H1 (cell line): ENCODE results near the gene SAMM50. TPM values are rescaled to one million over a fixed set of nuclear protein-coding genes. Genes with fewer than 3 reads are reported as not detected.
A peak's percentile ranks its signal among the peaks of the same experiment; 100 is the strongest.

Experiments
- CTCF ChIA-PET: fragments of 300-600 bp; sonication (Branson Sonifier 250); formaldehyde crosslinking; loops from one replicate; lab custom pipeline; 2021; ENCODE audit not compliant: partially characterized antibody; lab: Charles Lee
- POLR2A ChIA-PET: fragments of 300-600 bp; sonication (Branson Sonifier 250); formaldehyde crosslinking; loops from one replicate; lab custom pipeline; 2021; ENCODE audit warnings: inconsistent platforms; ENCODE audit not compliant: partially characterized antibody; lab: Charles Lee
- DNase-seq, 2 experiments: peaks; one replicate each; pipeline versions ENCODE4 v3.0.0 to v3.0.0-alpha.2; 2010 to 2022; ENCODE audit warnings: low spot score in 2 of 2, low read depth in 1 of 2, mixed read lengths in 1 of 2
- FAIRE-seq: peaks from 2 replicates; lab custom pipeline; 2011; peaks lifted over from hg19 to GRCh38; lab: Jason Lieb, UNC
- H2AFZ ChIP-seq: 2 replicates; pipeline ENCODE4 v1.8.1; 2012; ENCODE audit warnings: low read length, inconsistent platforms
- H2AK5ac ChIP-seq: 2 replicates; pipeline ENCODE4 v1.6.1; 2013; ENCODE audit warnings: low read depth, low read length
- H2BK120ac ChIP-seq: replicated peaks from 2 replicates; pipeline ENCODE3; 2013; ENCODE audit warnings: low read depth, low read length, inconsistent platforms
- H2BK12ac ChIP-seq: 2 replicates; pipeline ENCODE4 v1.6.1; 2013; ENCODE audit warnings: low read depth, low read length
- H2BK15ac ChIP-seq: 2 replicates; pipeline ENCODE4 v1.6.1; 2013; ENCODE audit warnings: low read length
- H2BK20ac ChIP-seq: 2 replicates; pipeline ENCODE4 v1.6.1; 2013; ENCODE audit warnings: low read length
- H2BK5ac ChIP-seq: 2 replicates; pipeline ENCODE4 v1.6.1; 2013; ENCODE audit warnings: low read depth, low read length
- H3K14ac ChIP-seq: 2 replicates; pipeline ENCODE4 v1.6.1; 2013; ENCODE audit warnings: inconsistent platforms; ENCODE audit not compliant: insufficient read length
- H3K18ac ChIP-seq: 2 replicates; pipeline ENCODE4 v1.6.1; 2013; ENCODE audit warnings: low read length; ENCODE audit errors: extremely low read depth
- H3K23ac ChIP-seq: 2 replicates; pipeline ENCODE4 v1.6.1; 2013; ENCODE audit warnings: inconsistent platforms; ENCODE audit not compliant: insufficient read length
- H3K23me2 ChIP-seq: 2 replicates; pipeline ENCODE4 v1.6.1; 2013; ENCODE audit warnings: low read depth, low read length
- H3K27ac ChIP-seq: 2 replicates; pipeline ENCODE4 v1.6.1; 2011; ENCODE audit warnings: low read depth, low read length, inconsistent platforms
- H3K27me3 ChIP-seq, 4 experiments: replicated peaks in 1 of 4; 1 replicate in 1 of 4; 2 replicates in 3 of 4; pipeline versions ENCODE4 v1.6.1 to v1.8.1; 2011 to 2013; ENCODE audit warnings: low read length in 3 of 4, mild to moderate bottlenecking in 3 of 4, inconsistent platforms in 2 of 4, mixed read lengths in 2 of 4, moderate library complexity in 1 of 4; ENCODE audit not compliant: control insufficient read depth in 3 of 4, insufficient read depth in 3 of 4; ENCODE audit errors: extremely low read depth in 1 of 4
- H3K36me3 ChIP-seq, 4 experiments: 2 replicates each; pipeline versions ENCODE4 v1.6.1 to v1.8.1; 2011 to 2013; ENCODE audit warnings: mild to moderate bottlenecking in 4 of 4, low read length in 3 of 4, moderate library complexity in 2 of 4, control low read depth in 1 of 4, inconsistent platforms in 1 of 4; ENCODE audit not compliant: insufficient read depth in 4 of 4, control insufficient read depth in 2 of 4
- H3K4ac ChIP-seq: replicated peaks from 2 replicates; pipeline ENCODE3; 2013; ENCODE audit warnings: low read length, low read depth, mixed read lengths, inconsistent platforms; ENCODE audit not compliant: insufficient read length
- H3K4me1 ChIP-seq, 4 experiments: replicated peaks in 1 of 4; 1 replicate in 1 of 4; 2 replicates in 3 of 4; pipeline versions ENCODE4 v1.6.1 to v1.8.1; 2011 to 2013; ENCODE audit warnings: low read length in 3 of 4, inconsistent platforms in 2 of 4, mixed read lengths in 1 of 4; ENCODE audit not compliant: insufficient read depth in 4 of 4, control insufficient read depth in 3 of 4
- H3K4me2 ChIP-seq, 2 experiments: 2 replicates each; pipeline versions ENCODE4 v1.6.1 to v1.8.1; 2011 to 2013; ENCODE audit warnings: low read depth in 2 of 2, low read length in 2 of 2, control low read depth in 1 of 2, inconsistent platforms in 1 of 2, mild to moderate bottlenecking in 1 of 2; ENCODE audit not compliant: insufficient read depth in 1 of 2
- H3K4me3 ChIP-seq, 4 experiments: fragments of 200-600, 300-600 bp in 1 of 4; sonication (generic), shearing (Covaris generic), sonication (Bioruptor Twin) in 1 of 4; 2 replicates each; pipeline versions ENCODE4 v1.5.1 to v1.8.1; 2011 to 2016; ENCODE audit warnings: low read length in 4 of 4, low read depth in 3 of 4, control low read depth in 2 of 4, inconsistent platforms in 2 of 4, mild to moderate bottlenecking in 2 of 4, mixed read lengths in 1 of 4, moderate library complexity in 1 of 4; ENCODE audit not compliant: insufficient read depth in 2 of 4; ENCODE audit errors: extremely low read depth in 1 of 4
- H3K56ac ChIP-seq: replicated peaks from 2 replicates; pipeline ENCODE3; 2013; ENCODE audit warnings: low read depth, mild to moderate bottlenecking, mixed read lengths, low read length, inconsistent platforms; ENCODE audit not compliant: insufficient read length
- H3K79me1 ChIP-seq: 2 replicates; pipeline ENCODE4 v1.6.1; 2013; ENCODE audit warnings: low read depth, low read length, control low read depth
- H3K79me2 ChIP-seq, 2 experiments: 2 replicates each; pipeline versions ENCODE4 v1.6.1 to v1.8.1; 2012 to 2013; ENCODE audit warnings: low read length in 2 of 2, mild to moderate bottlenecking in 2 of 2, inconsistent platforms in 1 of 2; ENCODE audit not compliant: insufficient read depth in 2 of 2, control insufficient read depth in 1 of 2
- H3K9ac ChIP-seq, 4 experiments: replicated peaks in 1 of 4; 1 replicate in 1 of 4; 2 replicates in 3 of 4; pipeline versions ENCODE4 v1.6.1 to v1.8.1; 2011 to 2013; ENCODE audit warnings: low read depth in 3 of 4, low read length in 3 of 4, control low read depth in 2 of 4, mild to moderate bottlenecking in 2 of 4, moderate library complexity in 2 of 4, inconsistent platforms in 1 of 4; ENCODE audit errors: extremely low read depth in 1 of 4
- H3K9me3 ChIP-seq, 2 experiments: 2 replicates each; pipeline versions ENCODE4 v1.6.1 to v1.8.1; 2012 to 2013; ENCODE audit warnings: mild to moderate bottlenecking in 2 of 2, moderate library complexity in 2 of 2, control low read depth in 1 of 2, inconsistent platforms in 1 of 2, low read depth in 1 of 2, low read length in 1 of 2, mixed read lengths in 1 of 2; ENCODE audit not compliant: insufficient read depth in 2 of 2
- H4K20me1 ChIP-seq, 2 experiments: replicated peaks in 1 of 2; 2 replicates each; pipeline versions ENCODE3 to v1.8.1; 2011 to 2013; ENCODE audit warnings: inconsistent platforms in 2 of 2, low read length in 2 of 2, mild to moderate bottlenecking in 1 of 2; ENCODE audit not compliant: insufficient read depth in 2 of 2, control insufficient read depth in 1 of 2
- H4K5ac ChIP-seq: 2 replicates; pipeline ENCODE4 v1.6.1; 2013; ENCODE audit warnings: low read length, low read depth, mixed read lengths, inconsistent platforms; ENCODE audit not compliant: insufficient read length
- H4K8ac ChIP-seq: 2 replicates; pipeline ENCODE4 v1.8.0; 2013; ENCODE audit warnings: mild to moderate bottlenecking, moderate library complexity, low read length, inconsistent platforms; ENCODE audit not compliant: insufficient read depth; ENCODE audit errors: extremely low read depth
- H4K91ac ChIP-seq: replicated peaks from 2 replicates; pipeline ENCODE3; 2013; ENCODE audit warnings: low read length, mixed read lengths, inconsistent platforms; ENCODE audit not compliant: insufficient read length
- POLR2AphosphoS5 ChIP-seq: IDR thresholded peaks from 2 replicates; pipeline ENCODE4 v1.6.1; 2011; ENCODE audit warnings: low read depth, low read length
- SP2 ChIP-seq: IDR thresholded peaks from 2 replicates; pipeline ENCODE4 v1.6.1; 2012; ENCODE audit warnings: mild to moderate bottlenecking, low read length, inconsistent platforms
- WGBS, 2 experiments: shearing (Covaris generic) in 1 of 2; methylation state at CpG; one replicate each; pipeline versions ENCODE4 v1.1.6 to v1.1.7; 2013 to 2015; ENCODE audit warnings: low lambda C conversion rate in 2 of 2, mixed read lengths in 2 of 2, inconsistent platforms in 1 of 2, low coverage in 1 of 2, missing lambda C conversion rate in 1 of 2; ENCODE audit not compliant: insufficient replicate concordance in 2 of 2, insufficient coverage in 1 of 2, insufficient read length in 1 of 2; ENCODE audit errors: extremely low coverage in 1 of 2, missing lambda C conversion rate in 1 of 2; 5-methylcytosine and 5-hydroxymethylcytosine counted together
- polyA plus RNA-seq, 7 experiments: library from polyadenylated mRNA; depleted of rRNA in 3 of 7; stranded (reverse) in 5 of 7; unstranded in 2 of 7; fragments of >200 nt in 5 of 7; fragments of 200-250 nt in 2 of 7; gene quantifications; 1 replicate in 5 of 7; 2 replicates in 1 of 7; 4 replicates in 1 of 7; pipeline versions ENCODE4 v1.2.1 to v1.2.3, GENCODE V29; 2011 to 2013; ENCODE audit warnings: missing spikeins in 2 of 7, mixed read lengths in 2 of 7
- total RNA-seq: library from RNA; stranded (reverse); fragmentation: NEBNext Ultra II Directional; extraction: Animal tissue kit (Norgen Biotek cat#: 25700); gene quantifications from 2 replicates; pipeline ENCODE4 v1.2.1, GENCODE V29; 2021

Gene SAMM50
- total and polyA plus RNA-seq, 2 of the 8 experiments (the other 6 are each of a cell fraction or from before 2014, with no cell fraction given) = 45.4 to 70.3 TPM

DNA sequence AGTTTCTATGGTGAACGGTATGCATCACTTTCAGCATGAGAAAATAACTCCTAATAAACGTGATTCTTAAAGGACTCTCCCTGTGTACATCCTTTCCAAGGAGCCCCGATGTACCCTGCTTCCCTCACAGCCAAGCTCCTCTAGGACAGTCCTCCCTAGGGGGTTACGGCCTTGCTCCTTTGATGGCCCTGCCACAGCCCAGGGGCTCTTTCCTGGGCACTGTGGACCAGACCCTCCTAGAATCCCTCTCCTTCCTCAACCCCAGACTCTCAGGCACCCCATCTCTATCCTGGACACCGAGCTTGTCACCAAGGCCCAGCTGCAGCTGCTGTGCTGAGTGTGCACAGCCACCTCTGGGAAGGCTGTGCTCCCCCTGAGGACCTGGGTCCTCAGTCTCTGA is 3.9 kb upstream of the SAMM50 start:
- Histone ChIP-seq H4K5ac (no peak overlapping the region), H3K27me3 (no peaks in the 10 kb centered on the region), H3K4me2 (no peak overlapping the region), H3K18ac (no peak overlapping the region), H4K91ac (no peak overlapping the region), H3K79me2 (peaks cover under 1 to 6% of the 10 kb centered on the region in 2 experiments; a peak in 3 of 4 replicates), H4K20me1 (peaks cover 0 to 5% of the 10 kb centered on the region in 2 experiments), H2AFZ (no peak overlapping the region), H4K8ac (peak overlapping the region; percentile 53; the same call in 1 of the 2 replicates), H3K4ac (no peak overlapping the region), H2AK5ac (no peak overlapping the region), H2BK5ac (no peak overlapping the region), H2BK20ac (no peak overlapping the region), H2BK12ac (no peak overlapping the region), H2BK15ac (no peak overlapping the region), H3K9me3 (no peaks in the 10 kb centered on the region), H3K23me2 (peaks cover 13% of the 10 kb centered on the region; the same call in 1 of the 2 replicates), H3K9ac (no peak overlapping the region; a peak in 1 of 7 replicates), H3K79me1 (peaks cover 3% of the 10 kb centered on the region; the same call in 1 of the 2 replicates), H3K36me3 (peaks cover 0 to 2% (median 0%) of the 10 kb centered on the region in 4 experiments; a peak in 3 of 8 replicates), H3K4me3 (no peak overlapping the region), H3K4me1 (peaks cover 0 to 10% (median 2%) of the 10 kb centered on the region in 4 experiments; a peak in 5 of 7 replicates), H3K56ac (no peak overlapping the region), H3K14ac (no peak overlapping the region), H3K27ac (no peak overlapping the region), H2BK120ac (no peak overlapping the region), H3K23ac (no peak overlapping the region)
- no peak for DNase-seq
- WGBS, 2 experiments = 85% methylated on average over 5 of the region's 5 CpGs; no CpG with 5 or more reads in 1 of the 2 experiments
- TF ChIP-seq SP2 (no peak), POLR2AphosphoS5 (no peak)
- POLR2A ChIA-PET = interaction anchor here (1.3 kb wide), 1 partner anchor 15 kb away, joined by 3 read pairs; no protein-coding TSS in a partner anchor
- CTCF ChIA-PET = interaction anchor here (0.7 to 2.0 kb wide), 6 partner anchors 10 to 135 kb away, joined by 3 to 7 read pairs (median 3); no protein-coding TSS in a partner anchor
- FAIRE-seq = no peak
